Astrocyte (in vitro differentiated cells and primary cell): ENCODE measurements around the gene LRP10.

Source experiments
- CTCF ChIP-seq: IDR thresholded peaks from 2 replicates; pipeline ENCODE4 v1.5.1; 2011; ENCODE audit warnings: low read depth, mild to moderate bottlenecking, inconsistent platforms, low read length, moderate library complexity; ENCODE audit not compliant: insufficient read depth
- EZH2 ChIP-seq: IDR thresholded peaks from 2 replicates; pipeline ENCODE4 v1.6.1; 2012; ENCODE audit warnings: mild to moderate bottlenecking, low read length, inconsistent platforms; ENCODE audit not compliant: insufficient read depth

- TF ChIP-seq CTCF (no peak), EZH2 (no peak)
Measured at GRCh38 chr14:22907429-22907828, 35.9 kb downstream of the LRP10 start.
